Measurements from ENCODE around the gene NCBP2L. TPM values are rescaled to one million over a fixed set of nuclear protein-coding genes. Genes with fewer than 3 reads are reported as not detected.

The NCBP2L gene
- total RNA-seq, 4 donors from 2014 or later, result not detected

- peak overlapping the region; percentile 71 to 84 (median 79) for H3K27ac ChIP-seq
- no peak for DNase-seq
- TF ChIP-seq CTCF (IDR thresholded peaks at IDR 0.05) (no peak), POLR2A (IDR thresholded peaks at IDR 0.05) (no peak)
- no peaks in the 10 kb centered on the region for H3K9me3 ChIP-seq
- no peaks in the 10 kb centered on the region for H3K4me1 ChIP-seq
- H3K27me3 ChIP-seq, result no peaks in the 10 kb centered on the region
- H3K4me3 ChIP-seq, result peak overlapping the region; percentile 47 to 64 (median 55)
- H3K36me3 ChIP-seq, result no peaks in the 10 kb centered on the region
Observed at GRCh38 chrX:107827030-107827831, 49.7 kb downstream of the NCBP2L start.

- Histone ChIP-seq H3K9me3 (no peaks in the 10 kb centered on the region), H3K36me3 (no peaks in the 10 kb centered on the region), H3K4me3 (peak overlapping the region in 2 of 4 donors; percentile 14 to 64), H3K27ac (no peak overlapping the region), H3K27me3 (no peaks in the 10 kb centered on the region), H3K4me1 (no peaks in the 10 kb centered on the region)
- DNase-seq, result no peak
- TF ChIP-seq CTCF (IDR thresholded peaks at IDR 0.05) (no peak), POLR2A (IDR thresholded peaks at IDR 0.05) (no peak)
Observed at GRCh38 chrX:107827852-107828251, 50.3 kb downstream of the NCBP2L start.

GRCh38 chrX:107829878-107830277, 52.3 kb downstream of the NCBP2L start:
- no peaks in the 10 kb centered on the region for H3K4me1 ChIP-seq
- DNase-seq, result no peak
- H3K27me3 ChIP-seq, result no peaks in the 10 kb centered on the region
- TF ChIP-seq CTCF (IDR thresholded peaks at IDR 0.05), result no peak
- no peak for TF ChIP-seq POLR2A (IDR thresholded peaks at IDR 0.05)
- no peak overlapping the region for H3K27ac ChIP-seq
- no peak overlapping the region for H3K4me3 ChIP-seq
- no peaks in the 10 kb centered on the region for H3K9me3 ChIP-seq
- no peaks in the 10 kb centered on the region for H3K36me3 ChIP-seq

GRCh38 chrX:107831071-107831730, 53.7 kb downstream of the NCBP2L start:
- Histone ChIP-seq H3K4me3 (no peak overlapping the region), H3K9me3 (no peaks in the 10 kb centered on the region), H3K4me1 (no peaks in the 10 kb centered on the region), H3K36me3 (no peaks in the 10 kb centered on the region), H3K27me3 (no peaks in the 10 kb centered on the region), H3K27ac (no peak overlapping the region)
- TF ChIP-seq CTCF (IDR thresholded peaks at IDR 0.05) (no peak), POLR2A (IDR thresholded peaks at IDR 0.05) (no peak)
- DNase-seq, result no peak

GRCh38 chrX:107834275-107835201, 57.0 kb downstream of the NCBP2L start:
- Histone ChIP-seq H3K27ac (no peak overlapping the region), H3K36me3 (no peaks in the 10 kb centered on the region), H3K4me1 (no peaks in the 10 kb centered on the region), H3K4me3 (no peak overlapping the region), H3K9me3 (no peaks in the 10 kb centered on the region), H3K27me3 (no peaks in the 10 kb centered on the region)
- no peak for TF ChIP-seq CTCF (IDR thresholded peaks at IDR 0.05)
- no peak for DNase-seq

All from Peyer's patch (tissue), 4 donors.